GM18951 (cell line): Measurements from ENCODE around the gene RBM20.

Source experiments
- POLR2A ChIP-seq: IDR thresholded peaks from 4 replicates; pipeline ENCODE4 v1.6.1; 2011; ENCODE audit warnings: mild to moderate bottlenecking; ENCODE audit not compliant: insufficient read length, insufficient read depth; ENCODE audit errors: extremely low read depth
- in situ Hi-C: fragments of 300-500 bp; cut with MboI; formaldehyde crosslinking; loops from one replicate; pipeline ENCODE4 v1.12.0; 2022; ENCODE audit warnings: low sequenced_read_pairs, mixed read lengths, inconsistent platforms; ENCODE audit not compliant: unreplicated experiment

RBM20 gene

DNA sequence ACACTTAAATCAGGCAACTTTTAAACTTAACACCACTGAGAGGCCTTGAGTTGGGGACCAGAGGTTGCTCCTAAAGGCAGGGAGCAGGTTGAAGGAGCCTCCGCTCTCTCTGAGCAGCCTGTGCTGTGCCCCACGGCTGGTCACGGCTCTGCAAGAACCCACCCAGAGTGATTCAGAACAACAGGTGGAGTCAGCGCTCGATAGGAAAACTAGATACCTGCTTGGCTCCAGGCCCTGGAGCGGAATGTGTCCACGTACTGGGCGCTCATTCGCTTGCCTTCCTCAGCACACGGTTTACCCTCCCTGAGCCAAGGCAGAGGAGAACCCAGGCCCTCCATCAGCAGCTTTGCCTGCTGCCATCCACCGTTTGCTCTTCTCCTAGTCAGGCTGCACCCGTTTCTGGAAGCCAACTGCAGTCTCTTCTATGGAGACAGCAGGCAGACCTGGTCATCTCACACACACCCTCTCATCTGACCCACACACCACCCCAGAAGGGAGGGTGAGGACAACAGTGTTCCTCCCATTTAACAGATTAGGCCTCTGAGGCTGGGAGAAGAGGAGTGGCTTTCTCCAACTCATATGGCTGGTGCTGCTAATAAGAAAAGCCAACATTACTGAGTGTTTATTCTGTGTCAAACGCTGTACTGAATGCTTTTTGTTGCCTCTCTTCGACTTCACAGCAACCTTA lies 189.9 kb downstream of the RBM20 start:
- in situ Hi-C loops, result no loop called here
- no peak for TF ChIP-seq POLR2A

DNA sequence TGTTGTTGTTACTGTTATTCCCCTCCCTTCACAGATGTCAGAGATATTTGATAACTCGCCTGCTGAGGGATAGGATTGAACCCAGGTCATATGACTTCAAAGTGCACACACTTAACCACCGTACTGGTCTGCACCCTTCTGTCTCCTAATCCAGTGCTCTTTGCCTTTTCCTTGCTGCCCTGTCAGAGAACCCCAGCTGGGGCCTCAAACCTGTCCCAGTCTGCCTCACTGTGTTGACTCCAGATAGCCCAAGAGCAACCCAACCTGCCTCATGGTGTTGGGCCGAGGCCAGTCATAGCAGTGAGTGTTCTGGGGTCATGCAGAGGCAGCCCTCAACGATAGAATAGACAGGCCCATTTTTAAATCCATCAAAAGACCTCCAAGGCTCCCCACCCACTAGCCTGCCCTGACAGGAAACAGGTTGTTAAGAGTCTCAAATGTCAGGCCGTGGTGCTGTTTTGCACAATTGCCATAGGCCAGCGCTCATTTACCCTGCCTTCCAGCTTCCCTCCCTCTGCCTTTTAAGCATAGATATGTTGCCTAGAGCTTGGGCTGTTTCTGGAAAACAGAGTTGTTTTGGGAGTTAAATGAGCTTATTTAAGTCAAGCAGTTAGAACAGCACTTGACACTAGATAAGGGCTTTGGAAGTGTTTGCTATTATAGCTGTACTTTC lies 190.6 kb downstream of the RBM20 start:
- in situ Hi-C loops, result no loop called here
- TF ChIP-seq POLR2A, result no peak

DNA sequence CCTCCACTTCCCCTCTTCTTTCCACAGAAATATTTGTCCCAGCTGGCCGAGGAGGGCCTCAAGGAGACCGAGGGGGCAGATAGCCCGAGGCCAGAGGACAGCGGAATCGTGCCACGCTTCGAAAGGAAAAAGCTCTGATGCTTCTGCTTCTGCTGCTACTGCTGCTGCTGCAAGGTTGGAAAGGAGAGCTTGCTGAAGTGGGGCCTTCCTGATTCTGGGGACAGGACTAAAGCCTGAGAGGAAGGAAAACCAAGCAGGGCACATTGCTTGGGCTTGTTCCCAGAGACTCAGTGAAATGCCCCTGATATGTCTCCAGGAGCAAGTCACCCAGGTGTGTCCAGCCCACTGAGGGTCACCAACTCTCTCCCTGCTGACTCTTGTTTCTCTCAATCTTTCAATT lies 191.7 kb downstream of the RBM20 start:
- no peak for TF ChIP-seq POLR2A
- in situ Hi-C loops, result no loop called here

DNA sequence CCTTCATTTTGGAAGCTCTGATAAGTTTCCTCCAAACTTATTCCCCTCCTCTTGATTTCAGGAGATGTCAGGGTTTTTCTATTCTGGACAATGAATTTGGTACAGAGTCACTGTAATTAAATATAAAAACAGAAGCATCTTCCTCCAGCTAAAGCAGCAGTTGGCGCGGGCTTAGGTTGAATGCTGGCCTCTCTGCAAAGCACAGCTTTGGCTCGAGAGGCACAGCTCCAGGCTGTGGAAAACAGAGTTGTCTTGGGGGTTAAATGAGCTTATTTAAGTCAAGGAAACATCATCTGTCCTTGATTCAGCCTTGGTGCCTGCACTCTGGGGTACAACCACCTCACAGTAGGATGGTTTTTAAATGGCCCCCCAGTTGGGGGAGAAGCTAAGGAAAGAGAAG lies 192.6 kb downstream of the RBM20 start:
- in situ Hi-C loops, result no loop called here
- TF ChIP-seq POLR2A, result no peak

DNA sequence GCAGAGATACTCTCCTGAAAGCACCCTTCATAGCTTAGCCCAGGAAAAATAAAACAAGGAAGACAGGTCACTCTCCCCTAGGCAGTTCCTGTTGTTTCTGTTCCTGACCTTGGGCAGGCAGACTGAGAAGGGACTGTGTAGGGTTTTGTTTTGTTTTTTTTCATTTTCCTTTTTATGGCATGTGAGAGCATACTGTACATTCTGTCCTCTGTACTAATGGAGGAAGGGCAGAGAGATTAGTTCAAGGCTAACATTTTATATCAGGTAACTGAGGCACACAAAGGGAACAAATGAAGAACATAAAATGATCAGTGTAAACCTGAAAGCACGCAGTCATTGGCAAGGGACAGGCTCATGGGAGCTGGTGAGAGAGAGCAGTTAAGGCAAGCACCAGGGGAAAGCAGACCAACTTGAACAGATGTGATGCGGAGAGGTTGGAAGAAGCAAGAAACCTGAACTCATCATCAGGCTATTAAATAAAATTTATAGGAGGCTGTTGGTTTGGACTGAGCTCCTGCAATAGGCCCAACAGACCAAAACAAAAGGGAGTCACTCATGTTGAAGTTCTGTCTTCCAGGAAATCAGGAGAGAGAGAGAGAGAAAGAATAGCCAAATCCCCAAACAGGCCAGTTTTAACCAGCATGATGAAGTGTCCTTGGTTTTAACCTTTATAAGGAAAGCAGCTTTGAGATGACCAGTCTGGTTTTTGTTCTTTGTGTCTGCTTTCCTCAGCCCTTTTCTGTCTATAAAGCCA lies 193.5 kb downstream of the RBM20 start:
- no peak for TF ChIP-seq POLR2A
- in situ Hi-C loops, result no loop called here

DNA sequence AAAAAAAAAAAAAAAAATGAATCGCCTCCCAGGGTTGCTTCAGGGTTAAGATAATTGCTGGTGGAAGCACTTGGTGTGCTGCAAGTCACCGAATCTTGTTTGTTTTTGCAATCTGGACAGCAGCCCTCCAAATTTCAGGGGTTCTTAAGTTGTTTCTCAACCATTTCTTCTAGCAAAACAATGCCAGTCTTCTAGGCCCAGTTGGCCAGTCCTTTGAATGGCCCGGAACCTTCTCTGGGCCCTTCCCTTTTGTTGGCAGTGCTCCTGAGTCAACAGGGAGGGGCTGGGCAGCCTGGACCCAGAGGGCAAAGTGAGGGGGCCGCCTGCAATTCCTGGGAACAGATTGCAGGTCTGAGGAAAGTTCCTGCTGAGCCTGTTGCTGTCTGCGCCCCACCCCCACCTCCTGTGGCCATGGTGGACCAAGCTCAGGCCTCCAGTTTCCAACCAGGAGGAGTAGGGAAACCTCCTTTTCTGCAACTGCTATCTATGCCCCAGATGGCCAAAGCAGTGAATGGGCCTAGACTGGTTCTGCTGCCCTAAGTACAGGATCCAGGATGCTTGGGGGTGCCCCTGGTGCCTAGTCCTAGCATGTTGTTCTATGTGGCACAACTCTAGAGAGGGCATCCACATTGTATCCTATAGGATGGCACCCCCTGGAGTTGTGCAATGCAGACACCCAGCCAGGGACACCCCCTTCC lies 196.2 kb downstream of the RBM20 start:
- in situ Hi-C loops, result no loop called here
- no peak for TF ChIP-seq POLR2A

DNA sequence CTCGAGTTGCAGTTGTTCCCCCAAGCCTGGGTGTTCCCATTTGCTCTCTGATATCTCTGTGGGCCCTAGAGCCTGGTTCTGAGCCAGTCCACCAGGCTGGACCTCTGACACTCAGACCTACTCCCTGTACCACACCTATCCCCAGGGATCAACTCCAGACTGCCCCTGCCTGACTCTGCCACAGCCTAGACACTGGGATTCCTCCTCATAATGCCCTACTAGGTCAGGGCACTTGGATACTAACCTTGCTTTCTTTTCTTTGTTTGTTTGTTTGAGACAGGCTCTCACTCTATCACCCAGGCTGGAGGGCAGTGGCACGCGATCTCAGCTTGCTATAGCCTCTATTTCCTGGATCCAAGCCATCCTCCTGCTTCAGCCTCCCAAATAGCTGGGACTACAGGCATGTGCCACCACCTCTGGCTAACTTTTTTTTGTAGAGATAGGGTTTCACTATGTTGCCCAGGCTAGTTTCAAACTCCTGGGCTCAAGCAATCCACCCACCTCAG lies 196.8 kb downstream of the RBM20 start:
- in situ Hi-C loops, result no loop called here
- no peak for TF ChIP-seq POLR2A

DNA sequence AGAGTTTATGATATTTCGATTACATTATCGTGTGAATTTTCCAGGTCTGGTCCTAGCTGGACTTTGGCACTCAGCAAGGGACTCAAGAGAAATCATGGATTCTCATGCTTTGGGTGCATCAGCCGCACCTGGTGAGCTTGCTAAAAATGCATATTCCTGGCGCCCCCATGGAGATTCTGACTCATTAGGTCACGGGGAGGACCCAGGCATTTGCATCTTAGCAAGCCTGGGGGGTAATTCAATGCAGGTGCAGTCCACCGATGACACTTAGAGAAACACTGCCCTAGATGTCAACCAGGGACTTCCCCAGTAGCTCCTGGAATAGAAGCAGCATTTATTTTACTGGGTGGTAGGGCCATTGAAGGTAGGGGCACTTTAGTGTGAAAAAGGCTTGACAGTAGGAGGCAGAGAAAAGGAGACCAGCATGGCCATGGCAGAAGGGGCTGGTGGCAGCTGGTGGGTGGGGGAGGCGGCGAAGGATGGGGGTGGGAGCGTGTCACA lies 197.7 kb downstream of the RBM20 start:
- in situ Hi-C loops, result no loop called here
- TF ChIP-seq POLR2A, result peak; percentile 39

DNA sequence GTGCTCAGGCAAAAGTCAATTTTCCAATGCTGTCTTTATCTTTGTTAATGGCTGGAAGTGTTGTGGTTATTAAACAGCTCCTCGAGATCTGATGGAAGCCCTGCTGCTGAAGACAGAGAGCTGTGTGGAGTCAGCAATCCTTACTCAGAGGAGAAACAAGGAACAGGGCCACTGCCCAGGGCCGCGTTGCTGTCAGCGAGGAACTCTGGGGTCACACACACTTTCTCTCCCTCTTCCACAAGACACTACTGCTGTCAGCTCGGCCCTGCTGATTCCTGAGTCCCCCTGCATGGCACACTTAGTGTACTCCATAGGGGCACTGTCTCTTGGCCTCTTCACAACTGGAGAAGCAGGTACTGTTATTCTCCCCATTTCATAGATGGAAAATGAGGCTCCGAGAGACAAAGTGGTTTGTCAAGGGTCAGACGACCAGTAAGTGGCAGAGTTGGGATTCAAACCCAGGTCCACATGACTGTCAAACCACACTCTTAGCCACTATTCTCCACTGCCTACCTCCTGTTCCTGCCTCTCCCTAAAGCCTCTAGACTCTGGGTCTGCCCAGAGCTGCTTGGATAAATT lies 198.3 kb downstream of the RBM20 start:
- TF ChIP-seq POLR2A, result no peak
- in situ Hi-C loops, result no loop called here

DNA sequence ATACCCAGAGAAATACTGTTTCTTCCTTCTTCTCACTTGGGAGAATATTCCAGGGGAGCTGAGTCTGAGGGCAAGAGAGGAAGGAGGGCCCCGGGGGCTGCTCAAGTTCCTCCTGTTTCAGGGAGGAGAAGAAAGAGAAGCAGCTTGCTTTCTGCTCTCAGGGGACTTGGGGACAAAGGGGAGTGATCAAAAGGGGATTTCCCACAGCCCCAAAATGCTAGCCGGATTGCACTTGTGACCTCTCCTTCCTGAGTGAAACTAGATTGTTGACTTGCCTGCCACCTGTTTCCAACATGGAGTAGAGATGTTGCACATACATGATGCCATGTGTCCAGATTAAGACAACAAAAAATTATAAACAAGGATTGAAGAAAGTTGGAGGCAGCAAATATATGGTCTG lies 198.9 kb downstream of the RBM20 start:
- TF ChIP-seq POLR2A, result no peak
- in situ Hi-C loops, result no loop called here

DNA sequence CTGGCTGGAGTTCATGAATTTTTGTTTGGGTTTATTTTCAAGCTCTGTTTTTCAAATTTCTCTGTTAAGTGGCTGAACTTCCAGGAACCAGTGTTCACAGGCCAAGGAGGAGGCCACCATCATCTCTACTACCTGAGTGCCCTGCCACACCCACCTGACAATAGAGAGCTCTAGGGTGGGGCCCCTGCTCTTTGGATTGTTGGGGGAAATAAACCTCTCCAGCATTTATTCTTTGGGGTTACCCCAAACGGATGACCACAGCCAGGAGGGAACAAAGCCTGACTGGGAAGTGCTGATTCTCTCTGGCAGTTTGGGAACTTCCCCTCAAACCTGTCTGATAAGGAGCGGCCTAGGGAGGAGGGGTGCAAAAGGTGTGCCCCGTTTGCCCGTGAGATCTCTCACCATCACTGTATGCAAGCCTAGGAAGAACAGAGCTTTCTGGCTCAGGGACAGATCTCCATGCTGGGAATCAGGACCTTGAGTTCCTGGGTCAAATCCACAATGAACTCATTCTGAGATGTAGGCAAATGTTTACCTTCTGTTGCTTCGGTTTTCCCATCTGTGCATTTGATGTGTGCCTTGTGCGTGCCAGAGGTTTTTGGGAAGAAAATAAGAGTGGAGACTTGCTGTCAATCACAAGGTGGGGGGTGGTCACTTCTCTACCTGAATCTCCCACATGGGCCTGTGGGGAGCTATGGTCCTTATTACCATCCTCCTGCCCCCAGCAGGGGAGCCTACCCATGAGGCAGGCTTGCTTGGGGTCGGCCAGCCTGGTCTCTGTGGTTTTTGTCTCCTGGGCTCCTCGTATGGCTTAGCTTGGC lies 199.9 kb downstream of the RBM20 start:
- no peak for TF ChIP-seq POLR2A
- in situ Hi-C loops, result no loop called here

DNA sequence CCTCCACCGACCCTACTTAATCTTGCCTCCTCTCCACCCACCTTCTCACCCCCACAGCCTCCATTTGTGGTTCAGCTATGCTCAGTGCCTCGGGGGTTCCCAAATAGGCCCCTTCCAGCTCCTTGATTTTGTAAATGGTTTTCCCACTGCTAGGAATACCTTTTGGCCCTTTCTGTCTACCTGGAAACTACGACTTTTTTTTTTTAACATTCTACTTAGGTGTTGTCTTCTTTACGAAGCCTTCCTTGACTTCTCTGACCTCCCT lies 200.4 kb downstream of the RBM20 start:
- in situ Hi-C loops, result no loop called here
- no peak for TF ChIP-seq POLR2A
